ENCODE measurements around the gene CSNK1D. TPM values are rescaled to one million over a fixed set of nuclear protein-coding genes. Genes with fewer than 3 reads are reported as not detected.
A peak's percentile ranks its signal among the peaks of the same experiment; 100 is the strongest.

Gene CSNK1D
- total RNA-seq, 1 donor from 2014 or later: 86.8 TPM

DNA sequence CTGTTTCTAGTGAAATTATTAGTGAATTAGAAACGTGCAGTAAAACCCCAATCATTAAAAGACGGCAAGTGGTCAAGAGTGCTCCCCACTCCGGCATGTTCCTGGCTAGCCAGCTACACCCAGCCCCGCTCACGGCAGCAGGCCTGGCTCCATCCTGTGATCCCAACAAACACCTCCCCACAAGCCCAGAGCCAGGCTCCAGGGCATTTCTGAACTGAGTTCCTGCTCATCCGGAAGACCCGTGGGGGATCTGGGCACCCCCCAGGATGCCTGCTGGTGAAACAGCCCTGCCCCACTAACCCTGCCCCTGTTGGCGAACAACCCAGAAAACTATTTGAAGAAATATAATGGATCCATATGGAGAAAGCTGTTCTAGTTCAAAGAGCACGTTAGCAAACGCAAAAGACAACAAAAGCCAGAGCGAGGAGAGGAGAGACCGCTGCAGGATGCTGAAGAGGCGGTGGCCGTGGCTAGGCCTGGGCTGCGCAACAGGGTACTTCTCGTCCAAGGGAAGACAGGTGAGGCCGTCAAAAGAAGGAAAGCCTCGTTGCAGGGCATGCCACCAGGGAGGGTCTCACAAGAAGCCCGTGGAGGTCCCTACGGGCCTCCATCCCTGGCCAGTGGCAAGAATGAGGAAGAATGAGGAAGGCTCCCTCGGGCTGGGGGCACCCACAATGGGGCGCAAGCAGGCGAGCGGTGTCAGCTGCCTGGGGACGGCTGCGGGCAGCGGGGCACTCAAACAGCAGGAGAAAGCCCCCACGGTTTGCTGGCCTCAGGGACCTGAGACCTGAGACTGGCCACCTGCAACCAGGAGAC is 25.4 kb downstream of the CSNK1D start:
- Histone ChIP-seq H3K9me3 (no peaks in the 10 kb centered on the region), H3K36me3 (peaks cover 97 to 99% of the 10 kb centered on the region in 2 donors), H3K27me3 (no peaks in the 10 kb centered on the region), H3K4me3 (no peak overlapping the region), H3K27ac (peak overlapping the region; percentile 9 to 58), H3K4me1 (peaks cover 2 to 14% of the 10 kb centered on the region in 2 donors)
- DNase-seq (ENCODE audit: low spot score in 2 of 2): no peak
- intact Hi-C loops (cut with DNase I): no loop called here
- TF ChIP-seq, protein P1, sequence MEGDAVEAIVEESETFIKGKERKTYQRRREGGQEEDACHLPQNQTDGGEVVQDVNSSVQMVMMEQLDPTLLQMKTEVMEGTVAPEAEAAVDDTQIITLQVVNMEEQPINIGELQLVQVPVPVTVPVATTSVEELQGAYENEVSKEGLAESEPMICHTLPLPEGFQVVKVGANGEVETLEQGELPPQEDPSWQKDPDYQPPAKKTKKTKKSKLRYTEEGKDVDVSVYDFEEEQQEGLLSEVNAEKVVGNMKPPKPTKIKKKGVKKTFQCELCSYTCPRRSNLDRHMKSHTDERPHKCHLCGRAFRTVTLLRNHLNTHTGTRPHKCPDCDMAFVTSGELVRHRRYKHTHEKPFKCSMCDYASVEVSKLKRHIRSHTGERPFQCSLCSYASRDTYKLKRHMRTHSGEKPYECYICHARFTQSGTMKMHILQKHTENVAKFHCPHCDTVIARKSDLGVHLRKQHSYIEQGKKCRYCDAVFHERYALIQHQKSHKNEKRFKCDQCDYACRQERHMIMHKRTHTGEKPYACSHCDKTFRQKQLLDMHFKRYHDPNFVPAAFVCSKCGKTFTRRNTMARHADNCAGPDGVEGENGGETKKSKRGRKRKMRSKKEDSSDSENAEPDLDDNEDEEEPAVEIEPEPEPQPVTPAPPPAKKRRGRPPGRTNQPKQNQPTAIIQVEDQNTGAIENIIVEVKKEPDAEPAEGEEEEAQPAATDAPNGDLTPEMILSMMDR (IDR thresholded peaks at IDR 0.05): no peak

DNA sequence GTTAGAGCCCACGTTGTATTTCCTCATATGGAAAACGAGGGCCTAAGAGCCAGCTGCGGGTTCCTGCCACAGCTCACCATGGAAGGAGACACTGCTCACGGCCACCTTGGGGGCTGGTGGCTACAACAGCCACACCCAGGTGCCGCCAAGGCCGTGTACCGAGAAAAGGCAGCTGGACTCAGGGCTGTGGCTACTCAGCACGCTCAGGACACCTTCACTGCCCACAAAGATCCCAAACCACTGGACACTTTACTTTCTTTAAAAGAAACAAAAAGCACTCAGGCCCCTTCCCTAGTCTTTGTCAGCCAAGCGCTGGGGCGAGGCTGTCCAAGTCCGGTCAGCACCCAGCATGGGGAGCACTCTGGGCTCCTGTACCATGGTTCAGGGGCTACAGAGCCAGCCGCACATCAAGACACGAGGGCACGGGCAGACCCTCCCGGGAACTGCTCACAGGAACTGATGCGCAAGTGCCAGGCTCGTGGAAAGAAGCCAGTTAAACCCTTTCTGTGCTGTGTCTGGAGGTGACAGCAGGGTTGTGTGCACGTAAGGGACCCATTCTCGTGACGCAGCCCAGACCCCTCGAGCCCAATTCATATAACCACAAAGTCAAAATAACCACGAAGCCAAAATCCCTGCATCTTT is 26.2 kb downstream of the CSNK1D start:
- peaks cover 10 to 21% of the 10 kb centered on the region in 2 donors for H3K4me1 ChIP-seq
- DNase-seq (ENCODE audit: low spot score in 2 of 2): no peak
- no peak overlapping the region for H3K4me3 ChIP-seq
- no peaks in the 10 kb centered on the region for H3K9me3 ChIP-seq
- H3K36me3 ChIP-seq: peaks cover 89 to 97% of the 10 kb centered on the region in 2 donors
- intact Hi-C loops (cut with DNase I): no loop called here
- peak overlapping the region; percentile 35 to 58 for H3K27ac ChIP-seq
- no peaks in the 10 kb centered on the region for H3K27me3 ChIP-seq
- TF ChIP-seq, protein P1 (IDR thresholded peaks at IDR 0.05): no peak

DNA sequence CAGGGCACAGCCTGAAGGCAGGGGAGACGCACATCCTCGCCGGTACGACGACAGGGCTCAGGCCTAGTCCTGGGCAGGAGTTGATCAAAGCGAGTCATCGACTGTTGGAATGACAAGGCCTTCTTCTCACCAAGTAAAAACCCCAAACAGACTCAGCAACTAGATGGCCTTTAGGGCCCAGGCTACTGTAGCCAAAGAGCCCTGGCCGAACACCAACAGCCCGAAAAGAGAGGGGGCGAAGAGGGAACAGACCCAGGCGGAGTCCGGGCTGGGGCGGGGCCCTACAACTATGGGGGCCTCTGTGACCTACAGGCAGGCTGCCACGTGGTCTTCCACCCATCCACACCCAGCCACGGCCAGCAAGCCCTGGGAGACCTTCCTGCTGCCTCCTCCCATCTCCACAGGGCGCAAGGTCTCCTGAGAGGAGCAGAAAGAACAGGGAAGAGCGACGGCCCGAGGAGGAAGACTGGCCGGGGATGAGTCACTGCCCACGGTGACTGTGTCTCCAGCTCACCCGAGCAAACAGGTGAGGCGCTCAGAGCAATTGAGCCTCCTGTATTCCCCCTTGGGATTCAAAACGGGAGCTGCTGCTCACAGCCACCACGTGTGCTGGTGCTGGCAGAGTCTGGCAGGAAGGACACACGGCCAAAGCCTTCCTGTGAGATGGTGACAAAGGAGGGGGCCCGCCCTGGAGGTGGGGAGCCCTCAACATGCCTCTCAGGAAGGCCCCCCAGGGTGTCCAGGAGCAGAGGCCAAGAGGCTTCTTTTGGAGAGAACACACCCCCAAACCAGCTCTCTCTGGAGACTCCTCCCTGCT is 26.9 kb downstream of the CSNK1D start:
- Histone ChIP-seq H3K27me3 (no peaks in the 10 kb centered on the region), H3K36me3 (peaks cover 82 to 89% of the 10 kb centered on the region in 2 donors), H3K27ac (peak overlapping the region; percentile 35 to 58), H3K4me3 (no peak overlapping the region), H3K9me3 (no peaks in the 10 kb centered on the region), H3K4me1 (peaks cover 16 to 28% of the 10 kb centered on the region in 2 donors)
- TF ChIP-seq, protein P1 (IDR thresholded peaks at IDR 0.05): no peak
- DNase-seq (ENCODE audit: low spot score in 2 of 2): no peak
- intact Hi-C loops (cut with DNase I): no loop called here

DNA sequence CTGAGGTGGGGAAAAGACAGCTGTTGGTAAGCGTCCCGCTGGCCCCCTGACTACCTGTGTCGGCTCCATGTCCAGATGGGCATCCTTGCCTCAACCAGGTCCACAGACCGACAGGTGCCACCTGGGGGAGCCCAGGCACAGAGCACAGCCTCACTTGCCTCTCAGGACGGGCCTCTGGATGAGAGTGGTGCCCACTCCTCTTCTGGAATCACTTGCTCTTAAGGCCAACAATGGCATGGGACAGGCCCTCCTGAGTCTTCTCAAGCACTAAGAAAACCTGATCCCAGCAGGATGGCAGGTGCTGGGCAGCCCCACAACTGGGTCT is 27.5 kb downstream of the CSNK1D start:
- no peak for DNase-seq (ENCODE audit: low spot score in 2 of 2)
- Histone ChIP-seq H3K36me3 (peaks cover 80 to 84% of the 10 kb centered on the region in 2 donors), H3K27me3 (no peaks in the 10 kb centered on the region), H3K4me3 (no peak overlapping the region), H3K9me3 (no peaks in the 10 kb centered on the region), H3K27ac (peak overlapping the region in 1 of 2 donors; percentile 58), H3K4me1 (peaks cover 22 to 34% of the 10 kb centered on the region in 2 donors)
- intact Hi-C loops (cut with DNase I): no loop called here
- TF ChIP-seq, protein P1 (IDR thresholded peaks at IDR 0.05): no peak

DNA sequence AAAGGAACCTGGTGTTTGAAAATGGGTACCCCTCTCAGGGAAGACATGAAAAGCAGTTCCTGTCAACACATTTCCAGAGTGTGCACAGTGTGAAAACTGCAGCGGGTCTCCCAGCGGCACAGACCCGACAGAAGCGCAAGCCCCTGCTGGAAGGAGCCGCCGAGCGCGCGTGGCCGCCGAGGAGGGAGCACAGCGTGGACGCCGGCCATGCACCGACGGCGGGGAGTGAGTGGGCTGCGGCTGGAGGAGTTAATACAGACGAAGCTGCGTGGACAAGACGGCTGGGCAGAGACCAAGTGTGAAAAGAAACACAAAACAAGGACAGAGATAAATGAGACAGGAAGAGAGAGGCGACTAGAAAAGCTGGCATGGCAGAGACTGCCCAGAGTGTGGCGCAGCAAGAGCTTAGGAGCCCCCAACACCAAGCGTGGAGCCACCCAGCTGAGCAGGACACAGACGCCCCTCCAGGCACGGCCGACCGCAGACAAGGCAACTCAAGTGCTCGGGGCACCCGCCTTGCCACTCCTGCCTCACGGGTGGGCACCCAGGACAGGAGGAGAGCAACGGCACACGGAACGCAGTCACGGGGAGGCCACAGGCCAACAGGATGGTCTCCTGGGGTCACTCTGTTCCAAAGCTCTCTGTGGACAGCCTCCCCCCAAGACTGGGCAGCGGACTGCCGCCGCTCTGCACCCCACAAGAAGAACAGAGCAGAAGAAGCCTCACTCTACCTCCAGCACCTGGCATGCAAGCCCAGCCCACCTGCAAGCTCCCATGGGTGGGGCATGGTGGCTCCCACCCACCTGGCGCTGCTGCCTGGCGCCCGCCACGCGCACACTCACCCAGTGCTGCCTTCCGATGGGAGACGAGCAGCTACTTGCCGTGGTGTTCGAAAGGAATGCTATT is 28.1 kb downstream of the CSNK1D start:
- H3K4me1 ChIP-seq: peaks cover 28 to 40% of the 10 kb centered on the region in 2 donors
- no peak overlapping the region for H3K4me3 ChIP-seq
- TF ChIP-seq, protein P1 (IDR thresholded peaks at IDR 0.05): no peak
- intact Hi-C loops (cut with DNase I): loop anchor here (2.0 kb wide), 1 partner anchor 47 kb away; no protein-coding TSS in a partner anchor
- H3K9me3 ChIP-seq: no peaks in the 10 kb centered on the region
- no peaks in the 10 kb centered on the region for H3K27me3 ChIP-seq
- peaks cover 74 to 77% of the 10 kb centered on the region in 2 donors for H3K36me3 ChIP-seq
- H3K27ac ChIP-seq: no peak overlapping the region
- DNase-seq (ENCODE audit: low spot score in 2 of 2): no peak
